Mesodermal cell (in vitro differentiated cells): ENCODE results near the gene SPATA3.

Experiments used
- H3K27ac ChIP-seq: 2 replicates; pipeline ENCODE4 v1.7.0; 2013; ENCODE audit warnings: mild to moderate bottlenecking, low read depth, low read length, moderate library complexity; ENCODE audit not compliant: severe bottlenecking
- H3K36me3 ChIP-seq: 2 replicates; pipeline ENCODE4 v1.7.1; 2013; ENCODE audit warnings: mild to moderate bottlenecking, low read length, moderate library complexity; ENCODE audit not compliant: control insufficient read depth, insufficient read depth
- H3K4me1 ChIP-seq: one replicate; pipeline ENCODE4 v1.7.1; 2013; ENCODE audit warnings: mild to moderate bottlenecking, low read length; ENCODE audit not compliant: insufficient read depth, control insufficient read depth, poor library complexity, severe bottlenecking
- H3K4me3 ChIP-seq: 2 replicates; pipeline ENCODE4 v1.7.0; 2013; ENCODE audit warnings: low read length, control low read depth, mild to moderate bottlenecking; ENCODE audit not compliant: insufficient read depth, poor library complexity, severe bottlenecking; ENCODE audit errors: extremely low read depth
- H3K9me3 ChIP-seq: 2 replicates; pipeline ENCODE4 v1.7.1; 2013; ENCODE audit warnings: mild to moderate bottlenecking, low read length, moderate library complexity; ENCODE audit not compliant: control insufficient read depth
- WGBS, 2 experiments: methylation state at CpG; one replicate each; pipeline ENCODE4 v1.1.5; 2013; ENCODE audit warnings: missing lambda C conversion rate in 2 of 2; ENCODE audit not compliant: insufficient coverage in 2 of 2; 5-methylcytosine and 5-hydroxymethylcytosine counted together

Gene SPATA3

DNA sequence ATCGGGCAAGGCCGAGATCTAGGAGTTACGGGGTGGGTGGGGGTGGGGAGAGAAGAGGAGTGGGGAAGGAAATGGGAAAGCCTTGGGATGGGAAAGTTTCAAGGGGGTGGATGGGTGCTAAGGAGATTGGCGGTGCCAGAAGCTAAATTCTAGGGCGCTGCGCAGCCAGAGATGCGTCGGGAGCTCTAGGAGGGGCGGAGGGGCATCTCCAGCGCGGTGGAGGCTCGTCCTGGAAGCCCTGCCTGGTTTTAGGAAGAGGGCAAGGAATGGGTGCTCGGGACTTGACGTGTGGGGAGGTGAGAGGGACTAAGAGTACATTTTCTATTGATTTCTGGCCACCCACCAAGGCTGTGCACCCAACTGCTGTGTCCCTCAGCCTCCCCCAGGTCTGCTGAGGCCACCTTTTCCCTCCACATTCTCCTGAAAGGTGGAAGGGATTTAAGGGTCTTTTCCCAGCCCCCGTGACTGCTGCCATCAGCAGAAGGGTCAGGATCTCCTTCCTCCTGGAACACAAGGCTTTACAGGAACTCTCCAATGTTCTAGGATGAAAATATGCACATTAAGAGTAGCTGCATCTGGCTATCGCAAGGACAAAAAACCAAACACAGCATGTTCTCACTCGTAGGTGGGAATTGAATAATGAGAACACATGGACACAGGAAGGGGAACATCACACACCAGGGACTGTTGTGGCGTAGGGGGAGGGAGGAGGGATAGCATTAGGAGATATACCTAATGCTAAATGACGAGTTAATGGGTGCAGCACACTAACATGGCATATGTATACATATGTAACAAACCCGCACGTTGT is 42.8 kb downstream of the SPATA3 start:
- peaks cover 3% of the 10 kb centered on the region for H3K4me1 ChIP-seq
- H3K27ac ChIP-seq = no peak overlapping the region
- WGBS, 2 experiments = 28 to 31% methylated on average over 7 to 14 of the region's 21 CpGs
- H3K36me3 ChIP-seq = no peaks in the 10 kb centered on the region
- H3K4me3 ChIP-seq = peak overlapping the region; percentile 37
- H3K9me3 ChIP-seq = no peaks in the 10 kb centered on the region

DNA sequence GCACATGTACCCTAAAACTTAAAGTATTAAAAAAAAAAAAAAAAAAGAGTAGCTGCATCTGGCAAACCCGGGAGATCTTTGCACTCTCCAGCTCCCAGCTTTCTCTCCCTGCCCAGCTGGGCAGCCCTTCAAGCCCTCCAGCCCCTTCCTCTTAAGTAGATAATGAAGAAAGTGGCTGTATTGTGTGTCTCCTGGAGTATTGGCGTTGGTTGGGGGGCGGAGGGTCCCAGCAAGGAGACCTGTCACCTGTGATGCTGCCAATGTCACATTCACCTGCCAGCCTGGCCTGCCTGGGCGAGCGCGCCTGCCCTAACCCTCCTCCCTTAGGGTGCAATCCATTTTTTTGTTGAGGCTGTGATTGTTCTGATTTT is 43.4 kb downstream of the SPATA3 start:
- Histone ChIP-seq H3K9me3 (no peaks in the 10 kb centered on the region), H3K4me1 (peaks cover 3% of the 10 kb centered on the region), H3K4me3 (no peak overlapping the region), H3K27ac (no peak overlapping the region), H3K36me3 (no peaks in the 10 kb centered on the region)
- 80% methylated on average over 2 of the region's 6 CpGs; no CpG with 5 or more reads in 1 of the 2 experiments for WGBS, 2 experiments

DNA sequence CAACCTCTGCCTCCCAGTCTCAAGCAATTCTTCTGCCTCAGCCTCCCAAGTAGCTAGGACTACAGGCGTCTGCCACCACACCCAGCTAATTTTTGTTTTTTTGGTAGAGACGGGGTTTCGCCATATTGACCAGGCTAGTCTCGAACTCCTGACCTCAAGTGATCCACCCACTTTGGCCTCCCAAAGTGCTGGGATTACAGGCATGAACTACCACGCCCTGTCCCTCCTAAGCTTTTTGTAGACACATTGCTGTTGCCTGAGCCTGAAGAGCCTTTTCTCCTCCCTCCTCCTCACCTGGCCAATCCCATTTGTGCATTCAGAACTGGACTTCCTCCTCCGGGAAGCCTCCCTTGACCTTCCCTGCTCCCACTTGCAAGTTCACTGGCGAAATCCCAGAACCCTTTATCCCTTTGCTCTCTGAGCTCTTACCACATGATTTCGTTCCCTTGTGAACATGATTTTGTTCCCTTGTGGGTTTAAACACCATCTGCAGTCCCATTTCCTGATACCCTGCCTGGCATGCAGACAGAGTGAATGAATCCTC is 44.0 kb downstream of the SPATA3 start:
- Histone ChIP-seq H3K9me3 (no peaks in the 10 kb centered on the region), H3K36me3 (no peaks in the 10 kb centered on the region), H3K4me3 (no peak overlapping the region), H3K27ac (no peak overlapping the region), H3K4me1 (peaks cover 3% of the 10 kb centered on the region)
- 86% methylated on average over 8 of the region's 8 CpGs for WGBS, 2 experiments

- peaks cover 3% of the 10 kb centered on the region for H3K4me1 ChIP-seq
- WGBS, 2 experiments = 75 to 89% methylated on average over 6 to 8 of the region's 8 CpGs
- H3K36me3 ChIP-seq = no peaks in the 10 kb centered on the region
- no peak overlapping the region for H3K4me3 ChIP-seq
- no peak overlapping the region for H3K27ac ChIP-seq
- H3K9me3 ChIP-seq = no peaks in the 10 kb centered on the region
These were observed 45.3 kb downstream of the SPATA3 start for GRCh38 chr2:231041061-231041689.

DNA sequence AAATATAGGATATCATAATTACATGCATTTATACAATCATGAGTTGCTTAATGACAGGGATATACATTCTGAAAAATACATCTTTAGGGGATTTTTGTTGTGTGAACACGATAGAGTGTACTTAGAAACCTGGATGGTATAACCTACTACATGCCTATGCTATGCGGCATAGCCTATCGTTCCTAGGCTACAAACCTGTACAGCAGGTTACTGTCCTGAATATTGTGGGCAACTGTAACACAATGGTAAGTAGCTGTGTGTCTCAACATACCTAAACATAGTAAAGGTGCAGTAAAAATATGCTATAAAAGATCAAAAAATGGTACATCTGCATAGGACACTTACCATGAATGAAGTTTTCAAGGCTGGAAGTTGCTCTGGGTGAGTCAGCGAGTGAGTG is 47.9 kb downstream of the SPATA3 start:
- WGBS, 2 experiments = 100% methylated on average over 1 of the region's 4 CpGs; no CpG with 5 or more reads in 1 of the 2 experiments
- H3K27ac ChIP-seq = no peak overlapping the region
- no peaks in the 10 kb centered on the region for H3K36me3 ChIP-seq
- H3K9me3 ChIP-seq = no peaks in the 10 kb centered on the region
- peaks cover 9% of the 10 kb centered on the region for H3K4me1 ChIP-seq
- no peak overlapping the region for H3K4me3 ChIP-seq

GRCh38 chr2:231046916-231047273 is 51.0 kb downstream of the SPATA3 start:
- WGBS, 2 experiments = 87 to 89% methylated on average over 5 of the region's 5 CpGs
- Histone ChIP-seq H3K27ac (no peak overlapping the region), H3K36me3 (no peaks in the 10 kb centered on the region), H3K4me1 (peaks cover 9% of the 10 kb centered on the region), H3K4me3 (no peak overlapping the region), H3K9me3 (no peaks in the 10 kb centered on the region)

DNA sequence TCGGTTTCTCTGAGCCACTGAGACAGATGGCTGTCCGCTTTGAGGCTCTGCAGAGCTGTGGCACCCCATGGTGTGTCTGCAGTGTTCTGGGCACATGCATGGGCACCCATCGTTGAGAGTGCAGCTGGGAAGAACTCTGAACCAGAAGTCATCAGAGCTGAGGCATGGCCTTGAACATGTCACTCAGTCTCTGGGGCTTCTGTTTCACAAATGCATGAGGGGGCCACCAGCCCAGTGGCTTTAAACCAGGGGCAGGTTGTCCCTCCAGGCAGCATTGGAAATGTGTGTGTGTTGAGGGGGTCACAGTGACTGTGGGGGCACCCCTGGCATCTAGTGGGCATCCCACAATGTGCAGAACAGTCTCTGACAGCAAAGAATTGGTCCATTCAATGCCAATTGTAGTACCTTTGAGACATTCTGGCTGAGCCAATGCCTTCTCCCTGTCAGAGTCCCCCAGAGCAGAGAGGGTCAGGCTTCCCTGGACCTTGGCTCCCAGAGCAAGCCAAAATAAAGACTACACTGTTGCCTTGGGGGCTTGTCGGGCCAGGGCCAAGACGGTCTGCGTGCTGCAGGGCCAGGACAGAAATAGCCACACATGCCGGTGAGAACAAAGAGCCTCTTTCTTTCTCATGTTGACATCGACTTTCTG is 51.5 kb downstream of the SPATA3 start:
- Histone ChIP-seq H3K27ac (no peak overlapping the region), H3K4me1 (peaks cover 9% of the 10 kb centered on the region), H3K36me3 (no peaks in the 10 kb centered on the region), H3K4me3 (no peak overlapping the region), H3K9me3 (no peaks in the 10 kb centered on the region)
- 77 to 82% methylated on average over 7 of the region's 8 CpGs for WGBS, 2 experiments

- no peaks in the 10 kb centered on the region for H3K36me3 ChIP-seq
- H3K4me3 ChIP-seq = no peak overlapping the region
- H3K9me3 ChIP-seq = no peaks in the 10 kb centered on the region
- 89 to 90% methylated on average over 8 to 9 of the region's 10 CpGs for WGBS, 2 experiments
- H3K4me1 ChIP-seq = peaks cover 9% of the 10 kb centered on the region
- H3K27ac ChIP-seq = peak overlapping the region; percentile 29
These were observed 52.3 kb downstream of the SPATA3 start for GRCh38 chr2:231047923-231048915.

DNA sequence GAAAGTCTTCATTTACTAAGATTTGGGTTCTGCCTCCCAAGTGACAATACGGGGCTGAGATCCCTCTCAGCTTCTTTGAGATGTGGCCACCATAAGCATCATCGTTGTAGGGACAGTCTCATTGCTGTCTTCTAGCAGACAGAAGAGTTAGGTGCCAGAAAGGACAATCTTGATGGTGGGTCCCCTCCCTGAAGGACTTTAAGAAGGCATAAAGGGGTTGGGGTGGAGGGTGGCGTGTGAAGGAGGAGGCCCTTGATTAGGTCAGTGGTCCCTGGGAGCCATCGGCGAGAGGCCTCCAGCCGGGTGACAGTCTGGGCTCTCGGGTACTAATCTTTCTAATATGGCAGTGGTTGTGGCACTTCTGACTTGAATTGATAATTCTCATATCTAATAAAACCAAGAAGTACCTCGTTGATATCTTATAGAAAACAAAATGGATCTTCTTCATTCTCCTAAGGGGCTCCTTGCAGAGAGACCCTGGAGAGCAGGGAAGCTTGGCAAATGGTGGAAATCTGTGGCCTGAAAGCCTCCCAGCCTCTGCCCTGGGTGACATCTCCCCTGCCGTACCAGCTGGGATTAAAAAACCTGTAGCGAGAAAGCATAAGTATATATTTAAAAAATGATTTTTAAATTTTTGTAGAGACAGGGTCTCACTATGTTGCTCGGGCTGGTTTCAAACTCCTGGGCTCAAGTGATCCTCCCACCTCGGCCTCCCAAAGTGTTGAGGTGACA is 53.5 kb downstream of the SPATA3 start:
- H3K36me3 ChIP-seq = no peaks in the 10 kb centered on the region
- 87 to 93% methylated on average over 5 of the region's 12 CpGs for WGBS, 2 experiments
- H3K27ac ChIP-seq = no peak overlapping the region
- H3K9me3 ChIP-seq = no peaks in the 10 kb centered on the region
- no peak overlapping the region for H3K4me3 ChIP-seq
- H3K4me1 ChIP-seq = peaks cover 9% of the 10 kb centered on the region
